HG03139 (cell line): ENCODE results near the gene SUSD4.

Experiments
- ATAC-seq: cut with Tn5 transposase; IDR thresholded peaks from one replicate; pipeline ENCODE4 v1.9.1; 2021; ENCODE audit not compliant: unreplicated experiment

Gene SUSD4

DNA sequence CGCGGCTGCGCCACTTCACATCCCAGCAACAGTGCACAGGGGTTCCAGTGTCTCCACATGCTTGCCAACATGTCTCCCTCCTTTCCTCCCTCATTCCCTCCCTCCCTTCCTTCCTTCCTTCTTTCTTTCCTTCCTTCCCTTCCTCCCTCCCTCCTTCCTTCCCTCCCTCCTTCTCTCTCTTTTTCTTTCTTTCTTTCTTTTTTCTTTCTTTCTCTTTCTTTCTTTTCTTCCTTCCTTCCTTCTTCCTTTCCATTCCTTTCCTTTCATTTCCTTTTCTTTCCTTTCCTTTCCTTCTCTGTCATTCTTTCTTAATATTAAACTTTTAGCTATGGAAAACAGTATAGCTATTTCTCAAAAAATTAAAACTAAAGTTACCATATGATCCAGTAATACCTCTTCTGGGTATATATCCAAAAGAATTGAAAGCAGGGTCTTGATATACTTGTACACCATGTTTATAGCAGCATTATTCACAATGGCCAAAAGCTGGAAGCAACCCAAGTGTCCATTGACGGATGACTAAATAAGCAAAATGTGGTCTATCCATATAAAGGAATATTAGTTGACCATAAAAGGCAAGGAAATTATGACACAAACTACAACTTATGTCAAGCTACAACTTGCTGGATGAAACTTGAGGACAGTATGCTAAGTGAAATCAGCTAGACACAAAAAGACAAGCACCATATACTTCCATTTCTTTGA, 165.9 kb downstream of the SUSD4 start:
- ATAC-seq = no peak

DNA sequence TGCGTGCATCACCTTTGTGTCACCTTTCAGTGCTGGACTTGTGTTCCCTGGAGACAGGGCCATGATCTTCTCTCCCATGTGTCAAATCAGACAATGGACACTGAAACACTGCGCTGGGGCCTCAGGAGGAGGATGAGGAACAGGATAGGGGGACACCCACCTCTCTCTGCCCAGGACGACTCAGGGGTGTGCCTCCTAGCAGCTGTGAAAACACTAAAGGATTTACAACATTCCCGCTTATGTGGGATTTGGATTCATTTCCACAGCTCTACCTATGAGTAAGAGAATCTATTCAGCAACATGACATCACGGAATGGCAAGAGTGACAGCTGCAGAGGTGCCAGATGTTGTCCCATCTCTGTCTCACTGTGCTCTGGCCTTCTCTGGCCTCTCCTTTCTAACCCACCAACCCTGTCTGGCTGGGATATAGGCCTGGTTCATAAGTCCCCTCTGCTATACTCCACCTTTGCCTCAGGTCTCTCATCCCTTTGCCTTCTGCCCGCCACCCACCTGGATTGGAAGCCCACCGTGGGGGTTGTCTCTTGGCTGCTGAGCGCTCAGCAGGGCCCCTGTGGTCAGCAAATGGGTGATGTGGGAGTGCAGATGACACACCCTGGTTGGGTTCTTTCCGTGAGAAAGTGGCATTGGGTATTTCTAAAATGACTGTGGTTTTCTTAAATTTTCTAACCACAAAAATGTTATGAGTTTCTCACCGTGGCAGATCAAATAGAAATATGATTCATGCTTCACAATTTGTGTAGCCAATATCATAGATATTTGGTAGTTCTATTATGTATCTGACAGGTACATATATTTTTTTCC, 173.9 kb downstream of the SUSD4 start:
- ATAC-seq = no peak

GRCh38 chr1:223189525-223189902, 174.5 kb downstream of the SUSD4 start:
- no peak for ATAC-seq

DNA sequence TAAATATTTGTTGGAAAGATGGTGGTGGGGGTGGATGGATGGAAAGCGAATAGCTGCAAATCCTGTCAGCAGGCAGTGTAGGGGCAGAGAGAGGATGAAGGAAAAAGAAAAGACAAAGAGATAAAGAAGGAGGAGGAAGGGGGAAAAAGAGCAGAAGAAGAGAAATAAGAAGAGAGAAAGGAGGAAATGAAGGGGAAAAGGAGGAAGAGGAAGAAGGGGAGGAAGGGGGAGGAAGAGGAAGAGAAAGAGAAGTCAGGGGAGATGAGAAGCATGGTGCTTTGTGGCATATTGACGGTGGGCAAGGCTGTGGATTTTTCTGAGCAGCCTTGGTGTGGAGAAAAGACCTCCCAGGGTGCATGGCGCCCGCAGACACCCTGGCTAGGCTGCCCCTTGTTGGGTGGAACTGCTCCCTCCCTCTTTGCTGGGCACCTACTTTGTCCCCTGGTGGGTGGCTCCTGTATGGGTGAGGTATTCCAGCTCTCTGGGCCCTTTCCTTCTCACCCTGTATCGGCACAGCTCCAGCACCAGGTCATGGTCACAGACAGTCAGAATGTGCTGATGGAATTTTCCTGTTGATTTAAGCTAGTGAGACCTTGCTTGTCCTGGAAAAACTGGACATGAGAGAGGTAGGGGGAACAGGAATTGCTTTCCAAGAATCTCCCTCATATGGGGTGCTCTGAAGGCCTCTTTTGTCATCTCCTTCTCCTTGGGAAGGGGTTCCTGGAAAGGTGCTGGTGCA, 175.2 kb downstream of the SUSD4 start:
- no peak for ATAC-seq

GRCh38 chr1:223186800-223187199, 177.2 kb downstream of the SUSD4 start:
- ATAC-seq = no peak

GRCh38 chr1:223183268-223183862, 180.6 kb downstream of the SUSD4 start:
- ATAC-seq = no peak

DNA sequence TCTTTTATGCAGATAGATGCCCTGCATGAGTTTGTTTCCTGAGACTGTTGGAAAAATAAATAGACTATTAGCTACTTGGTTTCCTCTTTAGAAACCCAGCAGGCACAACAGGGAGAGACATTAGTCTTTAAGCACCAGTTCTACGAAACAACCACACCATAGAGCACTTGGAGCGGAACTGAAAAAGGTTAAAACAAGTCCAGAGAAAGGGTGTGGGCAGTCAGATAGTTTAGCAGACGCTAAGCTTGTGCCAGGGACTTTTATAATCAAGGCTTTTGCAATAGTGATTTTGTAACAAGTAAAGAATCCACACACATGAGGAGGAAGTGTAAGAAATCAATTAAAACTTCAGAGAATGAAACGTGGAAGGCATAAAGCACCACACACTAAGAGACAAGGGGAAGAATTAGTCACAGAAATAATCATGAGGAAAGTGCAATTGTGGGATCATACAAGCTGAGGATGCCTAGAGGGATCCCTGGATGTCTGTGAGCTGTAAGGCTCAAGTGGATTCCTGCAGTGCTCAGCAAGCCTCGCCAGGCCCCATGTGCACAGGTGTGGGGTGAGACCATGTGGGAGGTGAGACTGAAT, 183.2 kb downstream of the SUSD4 start:
- no peak for ATAC-seq

GRCh38 chr1:223179786-223180185, 184.2 kb downstream of the SUSD4 start:
- ATAC-seq = no peak

- no peak for ATAC-seq
Measured at GRCh38 chr1:223179280-223179679, 184.7 kb downstream of the SUSD4 start.

DNA sequence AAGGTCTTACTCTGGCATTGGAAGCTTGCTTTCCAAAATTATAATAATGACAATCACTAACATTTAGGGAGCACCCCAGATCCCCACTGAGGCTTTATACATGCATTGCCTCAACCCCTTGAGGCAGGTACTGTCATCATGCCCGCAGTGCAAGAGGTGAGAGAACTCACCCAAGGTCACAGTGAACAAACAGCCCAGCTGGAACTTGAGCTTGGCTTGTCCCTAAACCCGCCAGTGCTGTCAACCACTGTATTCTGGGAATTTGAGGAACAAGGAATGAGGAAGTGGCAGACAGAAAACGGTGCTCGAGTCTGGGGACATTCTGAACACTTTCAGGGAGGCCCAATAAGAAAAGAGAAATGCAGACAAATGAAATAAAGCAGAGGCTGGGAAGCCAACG, 186.3 kb downstream of the SUSD4 start:
- ATAC-seq = no peak

DNA sequence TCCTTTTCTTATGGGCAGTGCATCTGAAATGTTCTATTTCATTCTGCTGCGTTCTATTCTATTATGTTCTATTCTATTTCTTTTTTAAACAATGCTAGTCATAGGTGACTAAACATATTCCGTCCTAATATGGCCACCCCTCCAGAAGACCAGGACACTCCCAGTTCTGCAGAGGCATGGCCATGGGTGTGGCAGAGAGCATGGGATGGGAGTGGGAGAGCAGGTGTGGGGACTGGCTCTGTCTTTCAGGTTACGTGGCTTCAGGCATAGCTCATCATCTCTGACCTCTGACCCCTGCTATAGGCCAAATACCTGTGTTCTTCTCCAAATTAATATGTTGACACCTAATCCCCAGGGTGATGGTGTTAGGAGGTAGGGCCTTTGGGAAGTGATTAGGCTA, 187.5 kb downstream of the SUSD4 start:
- no peak for ATAC-seq

- no peak for ATAC-seq
Measured at GRCh38 chr1:223175633-223176032, 188.3 kb downstream of the SUSD4 start.

GRCh38 chr1:223175032-223175431, 188.9 kb downstream of the SUSD4 start:
- ATAC-seq = no peak
